Stimulated activated effector memory CD8-positive, alpha-beta T cell treated with anti-CD3 and anti-CD28 coated beads, Interleukin-12 subunit alpha, Interleukin-12 subunit beta, amount 100 ng/mL, for 72 hours (primary cell): ENCODE data around the gene PLA2G4D.

Experiments
- ATAC-seq: fragments of 150-1000 bp; cut with Tn5 transposase; 2 replicates; pipeline ENCODE4 v1.10.0; 2021
- DNase-seq, 2 donors: peaks; one replicate each; pipeline ENCODE4 v3.0.0; 2021 to 2022; ENCODE audit warnings: low spot score in 2 of 2
- H3K27ac Mint-ChIP-seq: one replicate; pipeline ENCODE4 v1.8.0; 2022; ENCODE audit warnings: mild to moderate bottlenecking, mixed read lengths
- H3K36me3 Mint-ChIP-seq: one replicate; pipeline ENCODE4 v1.8.0; 2022; ENCODE audit warnings: mild to moderate bottlenecking, mixed read lengths
- H3K4me1 Mint-ChIP-seq: one replicate; pipeline ENCODE4 v1.8.0; 2022; ENCODE audit warnings: mixed read lengths
- H3K4me3 Mint-ChIP-seq: one replicate; pipeline ENCODE4 v1.8.0; 2022; ENCODE audit warnings: mild to moderate bottlenecking, mixed read lengths
- H3K9me3 Mint-ChIP-seq: one replicate; pipeline ENCODE4 v1.8.0; 2022; ENCODE audit warnings: mixed read lengths

The PLA2G4D gene

GRCh38 chr15:42018306-42019224 lies 75.8 kb downstream of the PLA2G4D start:
- no peaks in the 10 kb centered on the region for H3K9me3 Mint-ChIP-seq
- no peaks in the 10 kb centered on the region for H3K4me1 Mint-ChIP-seq
- H3K4me3 Mint-ChIP-seq = no peak overlapping the region
- DNase-seq = no peak
- H3K36me3 Mint-ChIP-seq = no peaks in the 10 kb centered on the region
- ATAC-seq = no peak
- H3K27ac Mint-ChIP-seq = no peak overlapping the region
